Esophagus (tissue), 2 donors: ENCODE measurements around the gene PRORP. TPM values are rescaled to one million over a fixed set of nuclear protein-coding genes. Genes with fewer than 3 reads are reported as not detected.
"Not testable (repeated sequence)": the region's sequence is repeated elsewhere in the genome, so short reads cannot be mapped to it uniquely, and the experiment has no call there.

ENCODE experiments used
- H3K27ac ChIP-seq, 2 donors: one replicate each; pipeline ENCODE4 v1.5.1; 2013; ENCODE audit warnings: low read depth in 2 of 2, mild to moderate bottlenecking in 2 of 2, inconsistent platforms in 1 of 2, low read length in 1 of 2, moderate library complexity in 1 of 2
- H3K27me3 ChIP-seq, 2 donors: one replicate each; pipeline ENCODE4 v1.6.1; 2013; ENCODE audit warnings: low read length in 2 of 2, control low read depth in 1 of 2, mild to moderate bottlenecking in 1 of 2; ENCODE audit not compliant: insufficient read depth in 2 of 2, control insufficient read depth in 1 of 2
- H3K36me3 ChIP-seq, 2 donors: one replicate each; pipeline ENCODE4 v1.6.1; 2013; ENCODE audit warnings: low read length in 1 of 2; ENCODE audit not compliant: control insufficient read depth in 2 of 2, insufficient read depth in 2 of 2
- H3K4me1 ChIP-seq, 2 donors: one replicate each; pipeline ENCODE4 v1.6.1; 2013; ENCODE audit warnings: low read length in 1 of 2; ENCODE audit not compliant: control insufficient read depth in 2 of 2, insufficient read depth in 2 of 2
- H3K4me3 ChIP-seq, 2 donors: one replicate each; pipeline ENCODE4 v1.5.1; 2013; ENCODE audit warnings: low read length in 2 of 2, mild to moderate bottlenecking in 2 of 2, low read depth in 1 of 2, moderate library complexity in 1 of 2
- H3K9me3 ChIP-seq, 2 donors: one replicate each; pipeline ENCODE4 v1.6.1; 2013; ENCODE audit warnings: mild to moderate bottlenecking in 2 of 2, low read depth in 1 of 2, low read length in 1 of 2, moderate library complexity in 1 of 2; ENCODE audit not compliant: control insufficient read depth in 2 of 2, insufficient read depth in 1 of 2
- WGBS, 2 donors: extraction: QIAGEN DNeasy Blood & Tissue Kit; methylation state at CpG; one replicate each; pipeline ENCODE4 v1.1.7; 2013; 5-methylcytosine and 5-hydroxymethylcytosine counted together
- polyA plus RNA-seq, 2 donors: library from polyadenylated mRNA; stranded (reverse); fragments of 200-250 nt; gene quantifications; one replicate each; pipeline ENCODE4 v1.2.3, GENCODE V29; 2013
- donor health status: healthy with polysubstance abuse.
- donor health status: Bipolar disorder and iron deficiency.

Gene PRORP
- polyA plus RNA-seq: 10 to 100 TPM in 1 of 2 donors, 1 to 10 TPM in 1; 8.9 to 18.2 TPM

- H3K27ac ChIP-seq: peak within 1 kb of the TSS; percentile 96 to 99
- 0 to 1% methylated on average over 57 of the region's 57 CpGs for WGBS, 2 donors
- H3K4me3 ChIP-seq: peak within 1 kb of the TSS; percentile 67 to 85
- no peaks in the 10 kb centered on the region for H3K4me1 ChIP-seq
- no peaks in the 10 kb centered on the region for H3K9me3 ChIP-seq
- H3K27me3 ChIP-seq: no peaks in the 10 kb centered on the region
- no peaks in the 10 kb centered on the region for H3K36me3 ChIP-seq
These were observed at the start of gene PRORP, which contains the start of gene PPP2R3C for GRCh38 chr14:35121887-35122695. TSS of gene PRORP (plus strand) at chr14:35122552. CDS start at chr14:35123246, 694 bp downstream. TSS of gene PPP2R3C (minus strand) at chr14:35121990. CDS start at chr14:35121959, 31 bp downstream.

- WGBS, 2 donors: 81 to 82% methylated on average over 1 of the region's 1 CpG
- no peaks in the 10 kb centered on the region for H3K9me3 ChIP-seq
- H3K36me3 ChIP-seq: peaks cover 0 to 3% of the 10 kb centered on the region in 2 donors
- H3K4me1 ChIP-seq: no peaks in the 10 kb centered on the region
- no peak overlapping the region for H3K4me3 ChIP-seq
- H3K27ac ChIP-seq: no peak overlapping the region
- no peaks in the 10 kb centered on the region for H3K27me3 ChIP-seq
These were observed 48.9 kb upstream of the PRORP start for GRCh38 chr14:35073486-35073885.

GRCh38 chr14:35078082-35078481, 44.3 kb upstream of the PRORP start:
- Histone ChIP-seq H3K9me3 (no peaks in the 10 kb centered on the region), H3K27ac (no peak overlapping the region), H3K27me3 (no peaks in the 10 kb centered on the region), H3K4me3 (no peak overlapping the region), H3K4me1 (no peaks in the 10 kb centered on the region), H3K36me3 (peaks cover 0 to 3% of the 10 kb centered on the region in 2 donors)
- 89 to 97% methylated on average over 2 of the region's 2 CpGs for WGBS, 2 donors

- Histone ChIP-seq H3K4me3 (no peak overlapping the region), H3K27ac (no peak overlapping the region), H3K27me3 (no peaks in the 10 kb centered on the region), H3K9me3 (no peaks in the 10 kb centered on the region), H3K36me3 (peaks cover 0 to 3% of the 10 kb centered on the region in 2 donors), H3K4me1 (no peaks in the 10 kb centered on the region)
- 68 to 69% methylated on average over 1 of the region's 1 CpG for WGBS, 2 donors
These were observed 42.6 kb upstream of the PRORP start for GRCh38 chr14:35079742-35080141.

GRCh38 chr14:35083530-35084150, 38.7 kb upstream of the PRORP start:
- no peaks in the 10 kb centered on the region for H3K27me3 ChIP-seq
- WGBS, 2 donors: 90 to 96% methylated on average over 8 of the region's 8 CpGs
- no peaks in the 10 kb centered on the region for H3K4me1 ChIP-seq
- H3K27ac ChIP-seq: no peak overlapping the region
- no peaks in the 10 kb centered on the region for H3K9me3 ChIP-seq
- no peak overlapping the region for H3K4me3 ChIP-seq
- H3K36me3 ChIP-seq: no peaks in the 10 kb centered on the region

GRCh38 chr14:35085441-35085840, 36.9 kb upstream of the PRORP start:
- WGBS, 2 donors: 84 to 92% methylated on average over 2 of the region's 2 CpGs
- Histone ChIP-seq H3K27me3 (no peaks in the 10 kb centered on the region), H3K9me3 (no peaks in the 10 kb centered on the region), H3K4me1 (no peaks in the 10 kb centered on the region), H3K27ac (no peak overlapping the region), H3K36me3 (no peaks in the 10 kb centered on the region), H3K4me3 (no peak overlapping the region)

GRCh38 chr14:35088514-35088913, 33.8 kb upstream of the PRORP start:
- Histone ChIP-seq H3K36me3 (no peaks in the 10 kb centered on the region), H3K9me3 (no peaks in the 10 kb centered on the region), H3K4me3 (no peak overlapping the region), H3K4me1 (no peaks in the 10 kb centered on the region), H3K27me3 (no peaks in the 10 kb centered on the region), H3K27ac (no peak overlapping the region)
- WGBS, 2 donors: 93 to 94% methylated on average over 2 of the region's 2 CpGs

- not testable (repeated sequence) for H3K36me3 ChIP-seq, H3K27me3 ChIP-seq, H3K4me3 ChIP-seq, H3K9me3 ChIP-seq, H3K27ac ChIP-seq, H3K4me1 ChIP-seq
- 97 to 98% methylated on average over 6 of the region's 6 CpGs for WGBS, 2 donors
These were observed 27.7 kb upstream of the PRORP start for GRCh38 chr14:35094645-35095044.

- Histone ChIP-seq H3K27ac (no peak overlapping the region), H3K27me3 (no peaks in the 10 kb centered on the region), H3K4me1 (no peaks in the 10 kb centered on the region), H3K4me3 (no peak overlapping the region), H3K9me3 (no peaks in the 10 kb centered on the region), H3K36me3 (peaks cover 0 to 3% of the 10 kb centered on the region in 2 donors)
These were observed 14.5 kb upstream of the PRORP start for GRCh38 chr14:35107866-35108265.
